ENCODE data around the gene HECW1.

Gene HECW1

GRCh38 chr7:43560742-43561330 lies 448.4 kb downstream of the HECW1 start:
- no peak overlapping the region for H3K4me3 ChIP-seq (ENCODE audit: low read depth, low read length)
- DNase-seq (ENCODE audit: low read depth) = no peak
- TF ChIP-seq, protein P1, sequence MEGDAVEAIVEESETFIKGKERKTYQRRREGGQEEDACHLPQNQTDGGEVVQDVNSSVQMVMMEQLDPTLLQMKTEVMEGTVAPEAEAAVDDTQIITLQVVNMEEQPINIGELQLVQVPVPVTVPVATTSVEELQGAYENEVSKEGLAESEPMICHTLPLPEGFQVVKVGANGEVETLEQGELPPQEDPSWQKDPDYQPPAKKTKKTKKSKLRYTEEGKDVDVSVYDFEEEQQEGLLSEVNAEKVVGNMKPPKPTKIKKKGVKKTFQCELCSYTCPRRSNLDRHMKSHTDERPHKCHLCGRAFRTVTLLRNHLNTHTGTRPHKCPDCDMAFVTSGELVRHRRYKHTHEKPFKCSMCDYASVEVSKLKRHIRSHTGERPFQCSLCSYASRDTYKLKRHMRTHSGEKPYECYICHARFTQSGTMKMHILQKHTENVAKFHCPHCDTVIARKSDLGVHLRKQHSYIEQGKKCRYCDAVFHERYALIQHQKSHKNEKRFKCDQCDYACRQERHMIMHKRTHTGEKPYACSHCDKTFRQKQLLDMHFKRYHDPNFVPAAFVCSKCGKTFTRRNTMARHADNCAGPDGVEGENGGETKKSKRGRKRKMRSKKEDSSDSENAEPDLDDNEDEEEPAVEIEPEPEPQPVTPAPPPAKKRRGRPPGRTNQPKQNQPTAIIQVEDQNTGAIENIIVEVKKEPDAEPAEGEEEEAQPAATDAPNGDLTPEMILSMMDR (IDR thresholded peaks at IDR 0.05; ENCODE audit: control insufficient read depth, extremely low read depth, insufficient read depth) = no peak

GRCh38 chr7:43562383-43562782 lies 449.9 kb downstream of the HECW1 start:
- TF ChIP-seq, protein P1 (IDR thresholded peaks at IDR 0.05; ENCODE audit: control insufficient read depth, extremely low read depth, insufficient read depth) = no peak

GRCh38 chr7:43565786-43566185 lies 453.3 kb downstream of the HECW1 start:
- no peak for DNase-seq (ENCODE audit: low read depth)
- TF ChIP-seq, protein P1 (IDR thresholded peaks at IDR 0.05; ENCODE audit: control insufficient read depth, extremely low read depth, insufficient read depth) = no peak
- no peak overlapping the region for H3K4me3 ChIP-seq (ENCODE audit: low read depth, low read length)

More at GRCh38 chr7:43562383-43562782, 449.9 kb downstream of the HECW1 start:
- DNase-seq (ENCODE audit: low read depth) = no peak
- no peak overlapping the region for H3K4me3 ChIP-seq (ENCODE audit: low read depth, low read length)

DNA sequence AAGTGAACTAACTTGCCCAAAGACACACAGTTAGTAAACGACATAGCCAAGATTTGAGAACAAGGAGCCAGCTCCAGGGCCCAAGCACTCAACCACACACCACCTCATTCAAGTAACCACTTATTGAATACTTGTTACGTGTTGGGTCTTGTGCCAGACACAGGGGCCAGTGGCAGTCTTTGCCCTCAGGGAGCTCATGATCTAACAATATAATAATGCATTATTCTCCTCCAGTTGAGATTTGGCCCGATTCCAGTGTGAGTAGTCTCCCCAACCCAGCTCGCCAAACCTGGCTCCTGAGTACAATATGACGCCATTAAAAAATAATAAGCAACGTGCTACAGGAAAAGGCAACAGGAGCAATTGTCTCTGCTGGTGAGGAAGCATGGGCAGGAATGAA lies 456.1 kb downstream of the HECW1 start:
- TF ChIP-seq, protein P1 (IDR thresholded peaks at IDR 0.05; ENCODE audit: control insufficient read depth, extremely low read depth, insufficient read depth) = no peak
- no peak overlapping the region for H3K4me3 ChIP-seq (ENCODE audit: low read depth, low read length)
- DNase-seq (ENCODE audit: low read depth) = no peak

DNA sequence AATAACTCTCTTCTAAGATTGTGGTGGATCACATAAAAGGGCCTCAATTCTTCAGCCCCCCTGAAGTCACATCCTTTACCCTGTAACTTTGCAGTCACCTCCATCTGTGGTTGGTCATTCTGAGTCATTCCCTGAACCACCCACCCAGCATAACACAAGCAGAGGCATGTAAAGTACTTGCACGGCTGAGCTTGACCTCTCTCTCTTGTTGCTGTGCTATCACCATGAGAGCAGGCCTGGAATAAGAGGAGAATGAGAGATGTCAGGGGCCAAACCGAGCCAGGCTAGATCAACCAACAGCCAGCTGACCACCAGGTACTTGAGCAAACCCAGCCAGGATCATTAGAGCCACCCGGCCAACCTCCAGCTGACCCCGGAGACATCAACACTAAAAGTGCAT lies 457.0 kb downstream of the HECW1 start:
- no peak overlapping the region for H3K4me3 ChIP-seq (ENCODE audit: low read depth, low read length)
- no peak for DNase-seq (ENCODE audit: low read depth)
- TF ChIP-seq, protein P1 (IDR thresholded peaks at IDR 0.05; ENCODE audit: control insufficient read depth, extremely low read depth, insufficient read depth) = no peak

- no peak for DNase-seq (ENCODE audit: low read depth)
- no peak overlapping the region for H3K4me3 ChIP-seq (ENCODE audit: low read depth, low read length)
- TF ChIP-seq, protein P1 (IDR thresholded peaks at IDR 0.05; ENCODE audit: control insufficient read depth, extremely low read depth, insufficient read depth) = no peak
Measured at GRCh38 chr7:43570688-43571365, 458.4 kb downstream of the HECW1 start.

Measured in LNCaP clone FGC (cell line).